Brain microvascular endothelial cell (primary cell): Measurements from ENCODE around the gene IL6ST.
"Not testable (repeated sequence)": the region's sequence is repeated elsewhere in the genome, so short reads cannot be mapped to it uniquely, and the experiment has no call there.

Experiments
- DNase-seq: peaks from one replicate; pipeline ENCODE4 v3.0.0-alpha.2; 2020
- H3K27ac ChIP-seq: fragments of 250-450 bp; sonication (Bioruptor Pico); 2 replicates; pipeline ENCODE4 v1.5.1; 2020; ENCODE audit warnings: mild to moderate bottlenecking, moderate library complexity
- H3K27me3 ChIP-seq: fragments of 250-450 bp; sonication (Bioruptor Pico); replicated peaks from 2 replicates; pipeline ENCODE4 v1.5.1; 2020; ENCODE audit warnings: mild to moderate bottlenecking
- H3K36me3 ChIP-seq: fragments of 250-450 bp; sonication (Bioruptor Pico); replicated peaks from 2 replicates; pipeline ENCODE4 v1.5.1; 2020; ENCODE audit warnings: mild to moderate bottlenecking
- H3K4me3 ChIP-seq: 2 replicates; pipeline ENCODE4 v1.5.1; 2011; ENCODE audit warnings: low read depth, mild to moderate bottlenecking, control low read depth, low read length, moderate library complexity
- CTCF ChIP-seq: IDR thresholded peaks from 2 replicates; pipeline ENCODE4 v1.5.1; 2011; ENCODE audit warnings: low read depth, mild to moderate bottlenecking, moderate library complexity, low read length, control low read depth, inconsistent platforms; ENCODE audit errors: missing control alignments
- in situ Hi-C: cut with HindIII; loops from 2 replicates; pipeline ENCODE4 v1.10.0; 2017; ENCODE audit warnings: low sequenced_read_pairs, low pct_ligation_motif_present

Gene IL6ST

GRCh38 chr5:55994495-55994997 lies at the start of gene IL6ST:
TSS of gene IL6ST (minus strand) at chr5:55994963. CDS start at chr5:55976278, 18,685 bp downstream.
- peak within 1 kb of the TSS; percentile 82 for H3K4me3 ChIP-seq
- in situ Hi-C loops = no loop called here
- H3K36me3 ChIP-seq = no peaks in the 10 kb centered on the region
- peak; percentile 77 for DNase-seq
- no peak for TF ChIP-seq CTCF
- H3K27ac ChIP-seq = peak within 1 kb of the TSS; percentile 100
- no peaks in the 10 kb centered on the region for H3K27me3 ChIP-seq

GRCh38 chr5:56039985-56040384 lies 45.2 kb upstream of the IL6ST start:
- H3K27ac ChIP-seq = no peak overlapping the region
- TF ChIP-seq CTCF = no peak
- H3K4me3 ChIP-seq = no peak overlapping the region
- no peaks in the 10 kb centered on the region for H3K27me3 ChIP-seq
- in situ Hi-C loops = no loop called here
- DNase-seq = peak; percentile 40
- no peaks in the 10 kb centered on the region for H3K36me3 ChIP-seq

- in situ Hi-C loops, H3K27ac ChIP-seq, H3K36me3 ChIP-seq, H3K27me3 ChIP-seq, H3K4me3 ChIP-seq, DNase-seq: not testable (repeated sequence)
These were observed 43.4 kb upstream of the IL6ST start for GRCh38 chr5:56038206-56038605.

- Histone ChIP-seq H3K27me3 (no peaks in the 10 kb centered on the region), H3K27ac (no peak overlapping the region), H3K4me3 (no peak overlapping the region), H3K36me3 (no peaks in the 10 kb centered on the region)
- in situ Hi-C loops = no loop called here
- no peak for TF ChIP-seq CTCF
- DNase-seq = no peak
These were observed 42.8 kb upstream of the IL6ST start for GRCh38 chr5:56037531-56038010.

GRCh38 chr5:56035394-56035793 lies 40.6 kb upstream of the IL6ST start:
- H3K27ac ChIP-seq, H3K27me3 ChIP-seq, in situ Hi-C loops: not testable (repeated sequence)

GRCh38 chr5:56029871-56030630 lies 35.3 kb upstream of the IL6ST start:
- H3K27ac ChIP-seq, H3K27me3 ChIP-seq, in situ Hi-C loops, DNase-seq, H3K4me3 ChIP-seq, H3K36me3 ChIP-seq: not testable (repeated sequence)

More at GRCh38 chr5:56035394-56035793, 40.6 kb upstream of the IL6ST start:
- not testable (repeated sequence) for DNase-seq, H3K4me3 ChIP-seq, H3K36me3 ChIP-seq

- no peak for DNase-seq
- Histone ChIP-seq H3K27me3 (no peaks in the 10 kb centered on the region), H3K4me3 (no peak overlapping the region), H3K27ac (no peak overlapping the region), H3K36me3 (no peaks in the 10 kb centered on the region)
- no peak for TF ChIP-seq CTCF
- in situ Hi-C loops = no loop called here
These were observed 34.7 kb upstream of the IL6ST start for GRCh38 chr5:56029457-56029856.
